K562 (cell line): ENCODE data around the gene LMTK2. TPM values are rescaled to one million over a fixed set of nuclear protein-coding genes. Genes with fewer than 3 reads are reported as not detected.

Source experiments
- ATAC-seq: fragments of 200-7000 bp; cut with Tn5 transposase; 3 replicates; pipeline ENCODE4 v1.9.1; 2020; ENCODE audit warnings: moderate library complexity
- BruUV-seq: library from RNA; stranded (reverse); fragments of 400-500 nt; replicated peaks from 2 replicates; lab custom pipeline; 2021; lab: Mats Ljungman, UMichigan
- CTCF ChIA-PET: fragments of 300-600 bp; formaldehyde crosslinking; extraction: SDS; loops from one replicate; lab custom pipeline; 2021; ENCODE audit warnings: low intra/inter-chr PET ratio; lab: Yijun Ruan, JAX
- POLR2A ChIA-PET: fragments of 300-600, 350-650 bp; sonication (Branson Sonifier 250); formaldehyde crosslinking; extraction: SDS; loops from one replicate; lab custom pipeline; 2021; ENCODE audit warnings: antibody characterized with exemption, inconsistent platforms; lab: Yijun Ruan, JAX
- DNase-seq, 4 experiments: peaks; one replicate each; pipeline versions ENCODE4 v3.0.0 to v3.0.0-alpha.2; 2011 to 2018; ENCODE audit warnings: low spot score in 3 of 4, mixed read lengths in 3 of 4; ENCODE audit errors: extremely low read depth in 1 of 4
- FAIRE-seq: peaks from 2 replicates; lab custom pipeline; 2011; peaks lifted over from hg19 to GRCh38; lab: Jason Lieb, UNC
- H2AFZ ChIP-seq: 2 replicates; pipeline ENCODE4 v1.6.0; 2011; ENCODE audit warnings: low read depth, low read length, control low read depth, inconsistent platforms
- H3K27ac ChIP-seq: fragments of 200-600 bp; 3 replicates; pipeline ENCODE4 v1.8.0; 2011; ENCODE audit warnings: low read depth, mild to moderate bottlenecking, control low read depth, inconsistent platforms, low read length, moderate library complexity, mixed read lengths; ENCODE audit errors: extremely low read depth
- H3K27me3 ChIP-seq, 2 experiments: fragments of 300-600 bp in 1 of 2; 2 replicates in 1 of 2; 3 replicates in 1 of 2; pipeline versions ENCODE4 v1.6.0 to v1.8.0; 2011; ENCODE audit warnings: inconsistent platforms in 2 of 2, low read length in 2 of 2, mild to moderate bottlenecking in 1 of 2, mixed read lengths in 1 of 2, moderate library complexity in 1 of 2; ENCODE audit not compliant: control insufficient read depth in 2 of 2, insufficient read depth in 2 of 2
- H3K36me3 ChIP-seq: fragments of 300-600 bp; 3 replicates; pipeline ENCODE4 v1.8.0; 2011; ENCODE audit warnings: mild to moderate bottlenecking, low read length, inconsistent platforms; ENCODE audit not compliant: control insufficient read depth, insufficient read depth
- H3K4me1 ChIP-seq, 2 experiments: fragments of 200-600 bp in 1 of 2; replicated peaks in 1 of 2; 2 replicates in 1 of 2; 3 replicates in 1 of 2; pipeline versions ENCODE4 v1.5.1 to v1.8.0; 2011; ENCODE audit warnings: inconsistent platforms in 2 of 2, low read length in 2 of 2, mild to moderate bottlenecking in 1 of 2, mixed read lengths in 1 of 2, moderate library complexity in 1 of 2; ENCODE audit not compliant: control insufficient read depth in 2 of 2, insufficient read depth in 2 of 2
- H3K4me2 ChIP-seq: 2 replicates; pipeline ENCODE4 v1.6.1; 2011; ENCODE audit warnings: low read length, control low read depth, inconsistent platforms, mixed read lengths; ENCODE audit not compliant: insufficient read depth
- H3K4me3 ChIP-seq: fragments of 200-600 bp; sonication (generic), shearing (Covaris generic); 2 replicates; pipeline ENCODE4 v1.5.1; 2016; ENCODE audit warnings: control low read depth, inconsistent platforms
- H3K79me2 ChIP-seq: fragments of 200-600 bp; 3 replicates; pipeline ENCODE4 v1.8.0; 2011; ENCODE audit warnings: low read length, inconsistent platforms; ENCODE audit not compliant: control insufficient read depth, insufficient read depth
- H3K9ac ChIP-seq, 2 experiments: 2 replicates each; pipeline versions ENCODE4 v1.6.0 to v1.6.1; 2011; ENCODE audit warnings: low read depth in 2 of 2, low read length in 2 of 2, control low read depth in 1 of 2, inconsistent platforms in 1 of 2, mild to moderate bottlenecking in 1 of 2, mixed read lengths in 1 of 2; ENCODE audit not compliant: insufficient read depth in 1 of 2
- H3K9me1 ChIP-seq: one replicate; pipeline ENCODE4 v1.6.0; 2011; ENCODE audit warnings: inconsistent platforms, mild to moderate bottlenecking, low read length, moderate library complexity; ENCODE audit not compliant: control insufficient read depth, insufficient read depth
- H3K9me3 ChIP-seq: replicated peaks from 2 replicates; pipeline ENCODE4 v1.5.1; 2011; ENCODE audit warnings: low read depth, low read length, inconsistent platforms; ENCODE audit not compliant: control insufficient read depth, insufficient read depth
- H4K20me1 ChIP-seq: replicated peaks from 2 replicates; pipeline ENCODE4 v1.6.1; 2011; ENCODE audit warnings: low read length, inconsistent platforms, mixed read lengths; ENCODE audit not compliant: control insufficient read depth, insufficient read depth
- E2F1 ChIP-seq: sonication (generic); formaldehyde crosslinking; IDR thresholded peaks from 2 replicates; pipeline ENCODE4 v1.8.1; 2023; ENCODE audit warnings: mild to moderate bottlenecking, missing genetic modification reagents, moderate library complexity
- ETV5 ChIP-seq: sonication (generic); formaldehyde crosslinking; IDR thresholded peaks from 2 replicates; pipeline ENCODE4 v1.4.0; 2020; ENCODE audit warnings: low read depth, mild to moderate bottlenecking, missing genetic modification reagents
- FOXM1 ChIP-seq, 2 experiments: fragments of 450-650 bp in 1 of 2; sonication (generic) in 1 of 2; formaldehyde crosslinking in 1 of 2; IDR thresholded peaks; 2 replicates each; pipeline versions ENCODE4 v1.6.1 to v1.9.0; 2017 to 2022; ENCODE audit warnings: low read depth in 2 of 2, mild to moderate bottlenecking in 2 of 2, missing genetic modification reagents in 1 of 2, moderate library complexity in 1 of 2
- GABPA ChIP-seq: fragments of 200-800 bp; sonication (Bioruptor generic); conservative IDR thresholded peaks from 2 replicates; pipeline ENCODE4 v1.6.1; 2016; ENCODE audit warnings: low read depth, missing genetic modification characterization, missing compliant biosample characterization
- GTF2A2 ChIP-seq: IDR thresholded peaks from 2 replicates; pipeline ENCODE4 v1.6.1; 2016; ENCODE audit warnings: mild to moderate bottlenecking, missing genetic modification characterization, missing compliant biosample characterization
- MIER1 ChIP-seq: fragments of 450-650 bp; IDR thresholded peaks from 2 replicates; pipeline ENCODE4 v1.6.1; 2016; ENCODE audit warnings: antibody characterized with exemption, mild to moderate bottlenecking, low read depth
- MTA2 ChIP-seq: fragments of 450-650 bp; IDR thresholded peaks from 2 replicates; pipeline ENCODE4 v1.6.1; 2016; ENCODE audit warnings: low read depth
- NFE2L1 ChIP-seq: fragments of 450-650 bp; IDR thresholded peaks from 2 replicates; pipeline ENCODE4 v1.6.1; 2016; ENCODE audit warnings: missing genetic modification characterization, low read depth, mild to moderate bottlenecking, missing compliant biosample characterization, moderate library complexity, borderline replicate concordance
- NR0B1 ChIP-seq: fragments of 450-650 bp; IDR thresholded peaks from one replicate; pipeline ENCODE4 v1.6.1; 2018; ENCODE audit warnings: mild to moderate bottlenecking, moderate library complexity; ENCODE audit not compliant: partially characterized antibody
- PHF21A ChIP-seq: fragments of 450-650 bp; IDR thresholded peaks from 2 replicates; pipeline ENCODE4 v1.6.1; 2017; ENCODE audit warnings: low read depth, borderline replicate concordance
- POU5F1 ChIP-seq: fragments of 150-350 bp; IDR thresholded peaks from 2 replicates; pipeline ENCODE4 v1.6.1; 2014; ENCODE audit warnings: borderline replicate concordance, low read length, low read depth, mild to moderate bottlenecking; ENCODE audit not compliant: partially characterized antibody
- RBM34 ChIP-seq: fragments of 200-400 bp; formaldehyde crosslinking; IDR thresholded peaks from 2 replicates; pipeline ENCODE4 v1.6.1; 2018; ENCODE audit warnings: low read length, borderline replicate concordance; ENCODE audit not compliant: insufficient read depth
- RBM39 ChIP-seq: fragments of 200-400 bp; formaldehyde crosslinking; optimal IDR thresholded peaks from 2 replicates; pipeline ENCODE3; 2018; ENCODE audit warnings: low read depth, low read length
- SAFB ChIP-seq: fragments of 200-400 bp; formaldehyde crosslinking; IDR thresholded peaks from 2 replicates; pipeline ENCODE4 v1.6.1; 2017; ENCODE audit warnings: low read depth, low read length, borderline replicate concordance
- SMARCA5 ChIP-seq: fragments of 450-650 bp; IDR thresholded peaks from 2 replicates; pipeline ENCODE4 v1.6.1; 2016
- ZNF12 ChIP-seq: sonication (generic); formaldehyde crosslinking; IDR thresholded peaks from 2 replicates; pipeline ENCODE4 v1.4.0; 2020; ENCODE audit warnings: mild to moderate bottlenecking, missing genetic modification reagents
- ZNF239 ChIP-seq: fragments of 250-450 bp; sonication (Bioruptor Pico); IDR thresholded peaks from 2 replicates; pipeline ENCODE4 v1.4.0; 2020; ENCODE audit warnings: mild to moderate bottlenecking
- WGBS: fragments of 100-300 bp; shearing (Covaris generic); methylation state at CpG from one replicate; pipeline ENCODE4 v1.1.6; 2016; ENCODE audit warnings: low coverage, mixed read lengths; ENCODE audit not compliant: insufficient coverage; ENCODE audit errors: missing lambda C conversion rate; 5-methylcytosine and 5-hydroxymethylcytosine counted together
- in situ Hi-C: fragments of 300-500 bp; cut with MboI; formaldehyde crosslinking; loops from 4 replicates; pipeline ENCODE4 v1.15.0; 2018; ENCODE audit warnings: inconsistent platforms, mixed read lengths
- intact Hi-C: fragments of 100-400 bp; cut with micrococcal nuclease; formaldehyde crosslinking; loops from 2 replicates; pipeline ENCODE4 v1.14.2; 2022
- polyA plus RNA-seq, 8 experiments: library from polyadenylated mRNA; depleted of rRNA in 4 of 8; stranded (reverse) in 5 of 8; unstranded in 3 of 8; fragments of >200 nt; fragmentation: Nextera tagmentation in 2 of 8; fragmentation: Illumina TruSeq in 1 of 8; extraction: Ambion mirVana in 2 of 8; extraction: Trizol in 1 of 8; gene quantifications; 2 replicates each; pipeline versions ENCODE4 v1.2.1 to v1.2.3, GENCODE V29; 2011 to 2014; ENCODE audit warnings: inconsistent platforms in 1 of 8, missing spikeins in 1 of 8
- total RNA-seq, 7 experiments: library from RNA; depleted of rRNA in 6 of 7; stranded (reverse); fragments of >200 nt in 6 of 7; fragmentation: Illumina TruSeq in 2 of 7; extraction: Trizol in 2 of 7; gene quantifications; 2 replicates each; pipeline versions ENCODE4 v1.2.1 to v1.2.3, GENCODE V29; 2011 to 2021; ENCODE audit warnings: low replicate concordance in 1 of 7
- TF ChIP-seq, protein P1 (sequence below): conservative IDR thresholded peaks from 2 replicates; pipeline ENCODE4 v1.6.1; 2011; ENCODE audit warnings: low read depth, mild to moderate bottlenecking, low read length; ENCODE audit not compliant: control insufficient read depth

Gene LMTK2
- total and polyA plus RNA-seq, 9 of the 15 experiments (the other 6 are each of a cell fraction or from before 2014, with no cell fraction given), result 0.78 to 16.4 (median 6.3) TPM

DNA sequence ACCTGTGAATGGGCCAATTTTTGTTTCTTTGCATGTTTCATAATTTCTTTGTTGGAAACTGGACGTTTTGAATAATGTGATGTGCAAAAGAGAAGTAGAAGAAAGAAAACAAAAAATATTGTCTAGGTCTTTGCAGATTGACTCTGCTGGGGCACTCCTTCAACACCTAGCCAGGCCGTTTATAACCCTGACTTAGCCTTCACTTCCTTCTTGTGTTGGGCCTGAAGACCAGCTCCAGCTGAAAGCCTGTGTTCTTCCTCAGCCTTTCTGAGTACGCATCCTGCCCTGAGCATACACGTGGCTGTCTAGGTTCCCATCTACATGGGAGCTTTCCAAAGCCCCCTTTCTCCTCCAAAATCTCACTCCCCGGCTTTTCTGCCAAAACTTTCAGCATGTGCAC, 41.9 kb downstream of the LMTK2 start (continued):
- TF ChIP-seq E2F1 (CRISPR knock-in tag) (no peak), MIER1 (no peak), ZNF12 (CRISPR knock-in tag) (no peak)

- FAIRE-seq (no peak), DNase-seq (no peak)
- POLR2A ChIA-PET, result interaction anchor here (1.0 to 1.8 kb wide), 2 partner anchors 15 to 39 kb away, joined by 4 read pairs; no protein-coding TSS in a partner anchor
- TF ChIP-seq GTF2A2 (tag) (no peak), ETV5 (CRISPR knock-in tag) (no peak), FOXM1 (IDR thresholded peaks at IDR 0.05; ENCODE audit: low read depth) (no peak), FOXM1 (CRISPR knock-in tag; IDR thresholded peaks at IDR 0.05; ENCODE audit: low read depth) (no peak), SMARCA5 (no peak), NFE2L1 (tag) (no peak), GABPA (no peak), ZNF239 (CRISPR knock-in tag) (no peak), PHF21A (no peak), NR0B1 (no peak), MTA2 (no peak), RBM34 (no peak), SAFB (no peak), POU5F1 (no peak), RBM39 (no peak)
- TF ChIP-seq, protein P1, sequence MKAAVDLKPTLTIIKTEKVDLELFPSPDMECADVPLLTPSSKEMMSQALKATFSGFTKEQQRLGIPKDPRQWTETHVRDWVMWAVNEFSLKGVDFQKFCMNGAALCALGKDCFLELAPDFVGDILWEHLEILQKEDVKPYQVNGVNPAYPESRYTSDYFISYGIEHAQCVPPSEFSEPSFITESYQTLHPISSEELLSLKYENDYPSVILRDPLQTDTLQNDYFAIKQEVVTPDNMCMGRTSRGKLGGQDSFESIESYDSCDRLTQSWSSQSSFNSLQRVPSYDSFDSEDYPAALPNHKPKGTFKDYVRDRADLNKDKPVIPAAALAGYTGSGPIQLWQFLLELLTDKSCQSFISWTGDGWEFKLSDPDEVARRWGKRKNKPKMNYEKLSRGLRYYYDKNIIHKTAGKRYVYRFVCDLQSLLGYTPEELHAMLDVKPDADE, result no peak
Measured at GRCh38 chr7:98149116-98149692, 42.5 kb downstream of the LMTK2 start.

More at GRCh38 chr7:98149116-98149692, 42.5 kb downstream of the LMTK2 start:
- no peaks in the 10 kb centered on the region for H3K79me2 ChIP-seq
- no peaks in the 10 kb centered on the region for H3K9me3 ChIP-seq
- no peak overlapping the region for H3K9ac ChIP-seq
- H3K27me3 ChIP-seq, result no peaks in the 10 kb centered on the region
- no peak overlapping the region for H3K4me3 ChIP-seq
- no peaks in the 10 kb centered on the region for H3K9me1 ChIP-seq
- CTCF ChIA-PET, result no interaction called here
- no peak overlapping the region for H3K4me2 ChIP-seq
- ATAC-seq, result no peak
- no peak overlapping the region for H2AFZ ChIP-seq
- H3K27ac ChIP-seq, result no peak overlapping the region
- intact Hi-C loops (no loop called here), in situ Hi-C loops (no loop called here)
- BruUV-seq, result no TSS peak
- peaks cover 14% of the 10 kb centered on the region; the same call in 2 of the 3 replicates for H3K36me3 ChIP-seq
- H3K4me1 ChIP-seq, result no peaks in the 10 kb centered on the region
- no peaks in the 10 kb centered on the region for H4K20me1 ChIP-seq
- 85% methylated on average over 6 of the region's 6 CpGs for whole genome bisulfite sequencing
